Activated CD8-positive, alpha-beta memory T cell treated with anti-CD3 and anti-CD28 coated beads for 48 hours (primary cell): Measurements from ENCODE around the gene NEMF.
"Not testable (repeated sequence)": the region's sequence is repeated elsewhere in the genome, so short reads cannot be mapped to it uniquely, and the experiment has no call there.

Source experiments
- DNase-seq, 3 experiments: peaks; one replicate each; pipeline ENCODE4 v3.0.0-alpha.2; 2020; ENCODE audit warnings: low read depth in 2 of 3, low spot score in 2 of 3

NEMF gene

GRCh38 chr14:49754570-49755097 lies 98.0 kb downstream of the NEMF start:
- DNase-seq, result no peak

GRCh38 chr14:49746476-49746875 lies 106.1 kb downstream of the NEMF start:
- DNase-seq, result not testable (repeated sequence)

- DNase-seq, result no peak
These were observed 107.4 kb downstream of the NEMF start for GRCh38 chr14:49745191-49745590.

- not testable (repeated sequence) for DNase-seq
These were observed 116.9 kb downstream of the NEMF start for GRCh38 chr14:49735669-49736068.

- no peak for DNase-seq
These were observed 118.8 kb downstream of the NEMF start for GRCh38 chr14:49733836-49734235.

- DNase-seq, result no peak
These were observed 119.7 kb downstream of the NEMF start for GRCh38 chr14:49732896-49733295.
